ENCODE data around the gene ZNF687.

Gene ZNF687

DNA sequence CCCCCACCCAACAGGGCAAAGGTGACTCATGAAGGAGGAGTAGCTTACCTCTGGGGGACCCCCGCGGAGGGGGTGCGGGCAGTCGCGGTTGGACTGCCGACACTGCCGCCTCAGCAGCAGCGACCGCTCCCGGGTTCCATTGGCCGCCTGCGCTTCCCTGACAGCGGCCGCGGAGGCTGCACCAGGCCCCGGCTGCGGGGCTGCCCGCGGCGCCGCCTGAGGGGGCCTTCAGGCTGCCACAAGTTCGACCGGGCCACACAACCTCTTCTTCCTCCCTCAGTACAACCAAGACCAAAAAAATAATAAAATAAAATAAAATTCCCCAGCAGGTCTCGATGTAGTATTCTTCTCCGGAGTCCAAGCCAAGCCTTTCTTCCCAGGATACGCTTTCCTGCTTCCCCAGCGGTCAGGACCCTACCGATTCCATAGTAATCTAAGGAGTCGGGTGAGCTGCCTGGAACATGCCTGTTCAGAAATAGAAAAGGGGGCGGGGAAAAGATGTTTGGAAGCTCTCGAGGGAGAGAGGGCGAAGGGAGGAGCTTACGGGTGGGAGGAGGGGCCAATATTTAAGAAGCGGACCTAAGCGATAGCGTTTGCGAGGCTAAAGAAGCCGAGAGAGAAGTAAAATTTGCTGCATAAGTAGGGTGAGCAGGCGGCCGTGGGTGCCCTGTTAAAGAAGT lies 45.3 kb downstream of the ZNF687 start, which contains the start of gene PI4KB:
Gene PI4KB, minus strand, starts transcription at position 194 of the 680 bp plus-strand sequence. CDS start 10,935 bp downstream, outside the sequence.
- peak; percentile 80 to 91 for DNase-seq (ENCODE audit: low spot score in 2 of 2)

DNA sequence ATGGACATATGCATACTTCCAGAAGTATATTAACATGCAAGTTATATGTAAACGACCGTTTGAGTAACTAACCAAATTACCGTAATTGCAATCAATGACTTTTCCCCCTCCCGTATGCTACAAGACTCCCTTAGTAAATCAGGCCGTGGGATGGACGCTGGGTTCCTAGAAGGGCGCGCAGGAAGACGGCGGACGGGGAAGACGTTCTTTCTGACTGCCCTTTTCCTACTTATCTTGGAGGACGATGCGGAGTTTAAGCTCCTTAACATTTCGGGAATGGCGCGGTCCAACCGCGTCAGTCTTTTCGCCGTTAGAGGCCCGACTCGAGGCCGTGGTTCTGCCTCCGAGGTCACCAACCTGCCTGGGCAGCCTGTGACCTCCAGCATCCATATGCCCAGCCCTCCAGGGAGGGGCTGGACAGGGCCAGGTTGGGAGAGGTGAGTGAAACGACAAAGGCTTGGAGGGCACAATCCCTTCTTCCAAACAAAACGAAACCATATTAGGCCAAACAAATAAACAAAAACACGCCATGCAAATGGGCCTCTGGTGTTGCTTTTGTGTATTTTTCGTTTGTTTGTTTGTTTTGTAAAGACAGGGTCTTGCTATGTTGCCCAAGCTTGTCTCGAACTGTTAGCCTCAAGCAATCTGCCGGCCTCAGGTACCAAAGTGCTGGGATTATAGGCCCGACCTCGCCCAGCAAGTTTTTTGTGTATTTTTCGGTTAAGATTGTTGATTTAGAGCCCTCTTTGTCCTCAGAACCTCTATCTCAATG lies 46.0 kb downstream of the ZNF687 start:
- Mint-ChIP-seq H3K4me1 (peaks cover 41% of the 10 kb centered on the region), H3K4me3 (peak overlapping the region; percentile 98), H3K9me3 (no peaks in the 10 kb centered on the region), H3K36me3 (ENCODE audit: insufficient read depth) (peaks cover 29% of the 10 kb centered on the region), H3K27me3 (no peaks in the 10 kb centered on the region), H3K27ac (ENCODE audit: low read depth) (peak overlapping the region; percentile 98)
- DNase-seq (ENCODE audit: low spot score in 2 of 2) (no peak), ATAC-seq (replicated peaks; ENCODE audit: extremely low read depth, poor library complexity, severe bottlenecking) (no peak)

More for the DNA sequence above, 45.3 kb downstream of the ZNF687 start, which contains the start of gene PI4KB:
- Mint-ChIP-seq H3K4me3 (peak within 1 kb of the TSS; percentile 98), H3K4me1 (peaks cover 47% of the 10 kb centered on the region), H3K27me3 (no peaks in the 10 kb centered on the region), H3K27ac (ENCODE audit: low read depth) (peak within 1 kb of the TSS; percentile 98), H3K36me3 (ENCODE audit: insufficient read depth) (peaks cover 34% of the 10 kb centered on the region), H3K9me3 (no peaks in the 10 kb centered on the region)
- peak; percentile 93 for ATAC-seq (replicated peaks; ENCODE audit: extremely low read depth, poor library complexity, severe bottlenecking)

DNA sequence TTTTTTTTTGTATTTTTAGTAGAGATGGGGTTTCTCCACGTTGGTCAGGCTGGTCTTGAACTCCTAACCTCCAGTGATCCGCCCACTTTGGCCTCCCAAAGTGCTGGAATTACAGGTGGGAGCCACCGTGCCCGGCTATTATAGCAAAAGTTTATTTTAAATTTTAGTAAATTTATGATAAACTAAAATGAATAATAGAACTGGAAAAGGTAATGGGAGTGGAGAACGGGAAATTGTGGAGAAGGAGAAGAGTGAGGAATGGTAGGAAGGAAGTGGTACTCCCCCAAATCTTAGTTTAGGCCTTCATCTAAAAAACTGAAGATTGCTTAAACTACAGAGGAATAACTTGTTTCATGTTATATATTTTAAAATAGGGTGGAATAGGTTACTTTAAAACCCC lies 52.7 kb downstream of the ZNF687 start:
- DNase-seq (ENCODE audit: low spot score in 2 of 2) (no peak), ATAC-seq (replicated peaks; ENCODE audit: extremely low read depth, poor library complexity, severe bottlenecking) (no peak)
- H3K4me3 Mint-ChIP-seq: no peak overlapping the region
- H3K27me3 Mint-ChIP-seq: no peaks in the 10 kb centered on the region
- peaks cover 2% of the 10 kb centered on the region for H3K4me1 Mint-ChIP-seq
- H3K9me3 Mint-ChIP-seq: no peaks in the 10 kb centered on the region
- H3K36me3 Mint-ChIP-seq (ENCODE audit: insufficient read depth): no peaks in the 10 kb centered on the region
- no peak overlapping the region for H3K27ac Mint-ChIP-seq (ENCODE audit: low read depth)

DNA sequence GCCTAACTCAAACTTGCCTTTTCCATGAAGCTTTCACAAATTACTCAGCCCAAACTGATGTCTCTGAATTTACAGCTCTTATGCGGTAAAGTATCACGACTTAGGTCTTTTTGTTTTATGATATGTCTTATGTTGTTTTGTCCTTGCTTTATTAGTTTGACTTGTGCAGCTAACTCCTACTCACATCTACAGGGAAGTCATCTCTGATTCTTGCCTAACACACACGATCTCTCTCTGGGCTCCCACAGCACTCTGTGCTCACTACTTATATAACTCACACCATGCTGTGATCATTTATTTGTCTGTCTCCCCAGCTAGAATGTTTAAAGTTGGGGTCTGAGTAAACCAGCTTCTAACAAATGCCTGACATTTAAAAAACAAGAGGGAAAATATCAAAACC lies 54.5 kb downstream of the ZNF687 start:
- H3K36me3 Mint-ChIP-seq (ENCODE audit: insufficient read depth): no peaks in the 10 kb centered on the region
- DNase-seq (ENCODE audit: low spot score in 2 of 2) (no peak), ATAC-seq (replicated peaks; ENCODE audit: extremely low read depth, poor library complexity, severe bottlenecking) (no peak)
- H3K27me3 Mint-ChIP-seq: no peaks in the 10 kb centered on the region
- no peak overlapping the region for H3K4me3 Mint-ChIP-seq
- no peak overlapping the region for H3K27ac Mint-ChIP-seq (ENCODE audit: low read depth)
- peaks cover 12% of the 10 kb centered on the region for H3K4me1 Mint-ChIP-seq
- no peaks in the 10 kb centered on the region for H3K9me3 Mint-ChIP-seq

DNA sequence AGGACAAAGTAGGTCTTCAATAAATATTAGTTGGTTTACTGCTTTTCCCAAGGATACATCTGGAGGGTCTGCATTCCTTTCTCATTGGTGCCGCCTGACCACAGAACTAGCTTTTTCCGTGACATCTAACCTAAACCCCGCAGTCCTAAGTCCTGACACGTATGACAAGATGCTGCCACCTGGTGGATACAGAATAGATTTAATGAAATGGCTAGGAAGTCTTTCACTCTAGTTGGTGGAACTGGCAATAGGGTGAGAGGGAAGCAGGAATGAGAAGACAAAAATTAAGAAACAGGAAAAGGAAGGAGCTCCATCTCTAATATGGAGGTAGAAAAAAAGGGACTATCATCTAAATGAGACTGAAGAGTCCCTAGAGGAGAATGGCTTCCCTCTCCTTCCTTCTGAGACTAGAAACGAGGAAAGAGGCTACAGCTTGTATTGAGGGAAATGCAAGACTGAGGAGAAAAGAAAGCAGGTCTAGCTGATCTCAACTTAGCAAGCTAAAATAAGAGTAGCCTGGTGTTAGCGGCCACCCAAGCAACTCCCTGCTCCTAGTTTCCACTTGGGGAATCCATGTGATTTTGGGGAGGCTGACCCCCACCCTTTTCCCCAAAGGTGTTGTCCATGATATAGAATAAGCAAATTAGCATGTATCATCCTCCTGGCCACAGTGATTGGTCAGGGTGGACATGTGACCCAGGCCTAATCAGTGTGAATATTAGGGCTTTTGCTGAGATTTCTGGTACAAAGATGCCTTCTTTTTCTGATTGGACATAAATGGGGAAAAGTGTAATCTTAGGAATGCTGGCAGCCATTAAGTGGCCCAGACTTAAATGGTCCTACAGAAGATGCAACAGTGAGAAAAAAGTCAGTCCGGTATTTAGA lies 59.0 kb downstream of the ZNF687 start:
- peak; percentile 83 for ATAC-seq (replicated peaks; ENCODE audit: extremely low read depth, poor library complexity, severe bottlenecking)
- H3K4me1 Mint-ChIP-seq: peaks cover 18% of the 10 kb centered on the region
- no peaks in the 10 kb centered on the region for H3K9me3 Mint-ChIP-seq
- peaks cover 20% of the 10 kb centered on the region for H3K36me3 Mint-ChIP-seq (ENCODE audit: insufficient read depth)
- H3K27ac Mint-ChIP-seq (ENCODE audit: low read depth): peak overlapping the region; percentile 11
- H3K27me3 Mint-ChIP-seq: no peaks in the 10 kb centered on the region
- DNase-seq (ENCODE audit: low spot score in 2 of 2): peak in 1 of 2 donors; percentile 37
- no peak overlapping the region for H3K4me3 Mint-ChIP-seq

Data from central memory CD8-positive, alpha-beta T cell (primary cell).